Measurements from ENCODE around the gene GARNL3.

DNA sequence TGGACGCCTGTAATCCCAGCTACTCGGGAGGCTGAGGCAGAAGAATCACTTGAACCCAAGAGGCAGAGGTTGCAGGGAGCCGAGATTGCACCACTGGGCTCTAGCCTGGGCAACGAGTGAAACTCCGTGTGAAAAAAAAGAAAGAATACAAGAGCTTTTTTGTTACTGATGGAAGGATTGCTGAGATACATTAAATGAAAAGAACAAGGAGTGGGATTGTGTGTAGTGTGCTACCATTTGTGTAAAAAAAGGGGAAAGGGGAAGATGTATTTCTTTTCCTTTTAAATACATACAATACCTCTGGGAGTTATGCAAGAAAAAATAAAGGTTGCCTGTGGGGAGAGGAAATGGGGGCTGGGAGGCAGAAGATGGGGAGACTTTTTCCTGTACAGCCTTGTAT, 14.7 kb upstream of the GARNL3 start:
- TF ChIP-seq, protein P1, sequence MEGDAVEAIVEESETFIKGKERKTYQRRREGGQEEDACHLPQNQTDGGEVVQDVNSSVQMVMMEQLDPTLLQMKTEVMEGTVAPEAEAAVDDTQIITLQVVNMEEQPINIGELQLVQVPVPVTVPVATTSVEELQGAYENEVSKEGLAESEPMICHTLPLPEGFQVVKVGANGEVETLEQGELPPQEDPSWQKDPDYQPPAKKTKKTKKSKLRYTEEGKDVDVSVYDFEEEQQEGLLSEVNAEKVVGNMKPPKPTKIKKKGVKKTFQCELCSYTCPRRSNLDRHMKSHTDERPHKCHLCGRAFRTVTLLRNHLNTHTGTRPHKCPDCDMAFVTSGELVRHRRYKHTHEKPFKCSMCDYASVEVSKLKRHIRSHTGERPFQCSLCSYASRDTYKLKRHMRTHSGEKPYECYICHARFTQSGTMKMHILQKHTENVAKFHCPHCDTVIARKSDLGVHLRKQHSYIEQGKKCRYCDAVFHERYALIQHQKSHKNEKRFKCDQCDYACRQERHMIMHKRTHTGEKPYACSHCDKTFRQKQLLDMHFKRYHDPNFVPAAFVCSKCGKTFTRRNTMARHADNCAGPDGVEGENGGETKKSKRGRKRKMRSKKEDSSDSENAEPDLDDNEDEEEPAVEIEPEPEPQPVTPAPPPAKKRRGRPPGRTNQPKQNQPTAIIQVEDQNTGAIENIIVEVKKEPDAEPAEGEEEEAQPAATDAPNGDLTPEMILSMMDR (tag by site-specific recombination; IDR thresholded peaks at IDR 0.05) = no peak
- no peak for TF ChIP-seq SP2 (tag by site-specific recombination; IDR thresholded peaks at IDR 0.05)
- TF ChIP-seq GFI1B (tag by site-specific recombination; IDR thresholded peaks at IDR 0.05) = no peak
- TF ChIP-seq GLI4 (tag by site-specific recombination; IDR thresholded peaks at IDR 0.05) = no peak
- TF ChIP-seq, protein P2, sequence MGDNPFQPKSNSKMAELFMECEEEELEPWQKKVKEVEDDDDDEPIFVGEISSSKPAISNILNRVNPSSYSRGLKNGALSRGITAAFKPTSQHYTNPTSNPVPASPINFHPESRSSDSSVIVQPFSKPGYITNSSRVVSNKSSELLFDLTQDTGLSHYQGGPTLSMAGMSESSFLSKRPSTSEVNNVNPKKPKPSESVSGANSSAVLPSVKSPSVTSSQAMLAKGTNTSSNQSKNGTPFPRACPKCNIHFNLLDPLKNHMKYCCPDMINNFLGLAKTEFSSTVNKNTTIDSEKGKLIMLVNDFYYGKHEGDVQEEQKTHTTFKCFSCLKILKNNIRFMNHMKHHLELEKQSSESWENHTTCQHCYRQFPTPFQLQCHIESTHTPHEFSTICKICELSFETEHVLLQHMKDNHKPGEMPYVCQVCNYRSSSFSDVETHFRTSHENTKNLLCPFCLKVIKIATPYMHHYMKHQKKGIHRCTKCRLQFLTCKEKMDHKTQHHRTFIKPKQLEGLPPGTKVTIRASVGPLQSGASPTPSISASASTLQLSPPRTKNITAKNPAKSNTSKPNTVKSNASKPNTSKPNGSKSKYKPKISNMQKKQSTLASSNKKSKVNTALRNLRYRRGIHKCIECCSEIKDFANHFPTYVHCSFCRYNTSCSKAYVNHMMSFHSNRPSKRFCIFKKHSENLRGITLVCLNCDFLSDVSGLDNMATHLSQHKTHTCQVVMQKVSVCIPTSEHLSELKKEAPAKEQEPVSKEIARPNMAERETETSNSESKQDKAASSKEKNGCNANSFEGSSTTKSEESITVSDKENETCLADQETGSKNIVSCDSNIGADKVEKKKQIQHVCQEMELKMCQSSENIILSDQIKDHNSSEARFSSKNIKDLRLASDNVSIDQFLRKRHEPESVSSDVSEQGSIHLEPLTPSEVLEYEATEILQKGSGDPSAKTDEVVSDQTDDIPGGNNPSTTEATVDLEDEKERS (tag by site-specific recombination; IDR thresholded peaks at IDR 0.05) = no peak
- TF ChIP-seq ZNF561 (tag by site-specific recombination; IDR thresholded peaks at IDR 0.05; ENCODE audit: borderline replicate concordance) = no peak
- TF ChIP-seq, protein P3, sequence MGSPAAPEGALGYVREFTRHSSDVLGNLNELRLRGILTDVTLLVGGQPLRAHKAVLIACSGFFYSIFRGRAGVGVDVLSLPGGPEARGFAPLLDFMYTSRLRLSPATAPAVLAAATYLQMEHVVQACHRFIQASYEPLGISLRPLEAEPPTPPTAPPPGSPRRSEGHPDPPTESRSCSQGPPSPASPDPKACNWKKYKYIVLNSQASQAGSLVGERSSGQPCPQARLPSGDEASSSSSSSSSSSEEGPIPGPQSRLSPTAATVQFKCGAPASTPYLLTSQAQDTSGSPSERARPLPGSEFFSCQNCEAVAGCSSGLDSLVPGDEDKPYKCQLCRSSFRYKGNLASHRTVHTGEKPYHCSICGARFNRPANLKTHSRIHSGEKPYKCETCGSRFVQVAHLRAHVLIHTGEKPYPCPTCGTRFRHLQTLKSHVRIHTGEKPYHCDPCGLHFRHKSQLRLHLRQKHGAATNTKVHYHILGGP (tag by site-specific recombination; IDR thresholded peaks at IDR 0.05) = no peak
- no peak for TF ChIP-seq ZNF366 (tag by site-specific recombination; conservative IDR thresholded peaks at IDR 0.05)
- TF ChIP-seq, protein P4, sequence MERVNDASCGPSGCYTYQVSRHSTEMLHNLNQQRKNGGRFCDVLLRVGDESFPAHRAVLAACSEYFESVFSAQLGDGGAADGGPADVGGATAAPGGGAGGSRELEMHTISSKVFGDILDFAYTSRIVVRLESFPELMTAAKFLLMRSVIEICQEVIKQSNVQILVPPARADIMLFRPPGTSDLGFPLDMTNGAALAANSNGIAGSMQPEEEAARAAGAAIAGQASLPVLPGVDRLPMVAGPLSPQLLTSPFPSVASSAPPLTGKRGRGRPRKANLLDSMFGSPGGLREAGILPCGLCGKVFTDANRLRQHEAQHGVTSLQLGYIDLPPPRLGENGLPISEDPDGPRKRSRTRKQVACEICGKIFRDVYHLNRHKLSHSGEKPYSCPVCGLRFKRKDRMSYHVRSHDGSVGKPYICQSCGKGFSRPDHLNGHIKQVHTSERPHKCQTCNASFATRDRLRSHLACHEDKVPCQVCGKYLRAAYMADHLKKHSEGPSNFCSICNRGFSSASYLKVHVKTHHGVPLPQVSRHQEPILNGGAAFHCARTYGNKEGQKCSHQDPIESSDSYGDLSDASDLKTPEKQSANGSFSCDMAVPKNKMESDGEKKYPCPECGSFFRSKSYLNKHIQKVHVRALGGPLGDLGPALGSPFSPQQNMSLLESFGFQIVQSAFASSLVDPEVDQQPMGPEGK (tag by site-specific recombination; IDR thresholded peaks at IDR 0.05) = no peak
- TF ChIP-seq ZFP3 (tag by site-specific recombination; IDR thresholded peaks at IDR 0.05; ENCODE audit: low read depth) = no peak
